IPS DF 19.7 (cell line): Measurements from ENCODE around the gene RIC3.

Experiments
- DNase-seq: peaks from one replicate; pipeline ENCODE4 v3.0.0-alpha.2; 2013; ENCODE audit warnings: low read depth, low spot score

The RIC3 gene

GRCh38 chr11:8068605-8069221 is 100.1 kb downstream of the RIC3 start:
- DNase-seq = no peak

GRCh38 chr11:8067929-8068575 is 100.8 kb downstream of the RIC3 start:
- DNase-seq = no peak

- DNase-seq = no peak
These were observed 101.3 kb downstream of the RIC3 start for GRCh38 chr11:8067567-8067928.

- no peak for DNase-seq
These were observed 101.8 kb downstream of the RIC3 start for GRCh38 chr11:8066911-8067455.

GRCh38 chr11:8066036-8066910 is 102.6 kb downstream of the RIC3 start:
- no peak for DNase-seq

- no peak for DNase-seq
These were observed 103.8 kb downstream of the RIC3 start for GRCh38 chr11:8065031-8065430.

- no peak for DNase-seq
These were observed 105.5 kb downstream of the RIC3 start for GRCh38 chr11:8063324-8063723.

GRCh38 chr11:8062781-8063257 is 106.0 kb downstream of the RIC3 start:
- no peak for DNase-seq

- no peak for DNase-seq
These were observed 107.0 kb downstream of the RIC3 start for GRCh38 chr11:8061555-8062428.

GRCh38 chr11:8060801-8061554 is 107.8 kb downstream of the RIC3 start:
- no peak for DNase-seq

GRCh38 chr11:8060146-8060719 is 108.6 kb downstream of the RIC3 start:
- no peak for DNase-seq

- DNase-seq = no peak
These were observed 109.2 kb downstream of the RIC3 start for GRCh38 chr11:8059571-8060011.

- no peak for DNase-seq
These were observed 109.8 kb downstream of the RIC3 start for GRCh38 chr11:8059030-8059429.

- DNase-seq = no peak
These were observed 110.6 kb downstream of the RIC3 start for GRCh38 chr11:8058216-8058615.

- no peak for DNase-seq
These were observed 111.9 kb downstream of the RIC3 start for GRCh38 chr11:8056810-8057463.
